ENCODE results near the gene HSD17B12.

Gene HSD17B12

GRCh38 chr11:43693731-43694130 lies 13.2 kb downstream of the HSD17B12 start:
- no peak overlapping the region for H3K4me3 ChIP-seq (replicated peaks in 1 of 2; ENCODE audit: low read depth in 2 of 2, low read length in 2 of 2)
- TF ChIP-seq CTCF (IDR thresholded peaks at IDR 0.05; ENCODE audit: low read depth, low read length): no peak
- no peak for DNase-seq (ENCODE audit: low read depth in 2 of 2)

- DNase-seq (ENCODE audit: low read depth in 2 of 2): no peak
- TF ChIP-seq CTCF (IDR thresholded peaks at IDR 0.05; ENCODE audit: low read depth, low read length): no peak
- no peak overlapping the region for H3K4me3 ChIP-seq (replicated peaks in 1 of 2; ENCODE audit: low read depth in 2 of 2, low read length in 2 of 2)
Observed at GRCh38 chr11:43694477-43694876, 13.9 kb downstream of the HSD17B12 start.

GRCh38 chr11:43697679-43698078 lies 17.1 kb downstream of the HSD17B12 start:
- no peak overlapping the region for H3K4me3 ChIP-seq (replicated peaks in 1 of 2; ENCODE audit: low read depth in 2 of 2, low read length in 2 of 2)
- DNase-seq (ENCODE audit: low read depth in 2 of 2): peak in 1 of 2 donors; percentile 54
- TF ChIP-seq CTCF (IDR thresholded peaks at IDR 0.05; ENCODE audit: low read depth, low read length): no peak

GRCh38 chr11:43699870-43700269 lies 19.3 kb downstream of the HSD17B12 start:
- no peak for TF ChIP-seq CTCF (IDR thresholded peaks at IDR 0.05; ENCODE audit: low read depth, low read length)
- H3K4me3 ChIP-seq (replicated peaks in 1 of 2; ENCODE audit: low read depth in 2 of 2, low read length in 2 of 2): no peak overlapping the region
- no peak for DNase-seq (ENCODE audit: low read depth in 2 of 2)

- H3K4me3 ChIP-seq (replicated peaks in 1 of 2; ENCODE audit: low read depth in 2 of 2, low read length in 2 of 2): no peak overlapping the region
- TF ChIP-seq CTCF (IDR thresholded peaks at IDR 0.05; ENCODE audit: low read depth, low read length): no peak
- no peak for DNase-seq (ENCODE audit: low read depth in 2 of 2)
Observed at GRCh38 chr11:43706631-43707030, 26.1 kb downstream of the HSD17B12 start.

- H3K4me3 ChIP-seq (replicated peaks in 1 of 2; ENCODE audit: low read depth in 2 of 2, low read length in 2 of 2): no peak overlapping the region
Observed at GRCh38 chr11:43708776-43709175, 28.2 kb downstream of the HSD17B12 start.

More at GRCh38 chr11:43708776-43709175, 28.2 kb downstream of the HSD17B12 start:
- no peak for TF ChIP-seq CTCF (IDR thresholded peaks at IDR 0.05; ENCODE audit: low read depth, low read length)
- peak; percentile 18 to 32 for DNase-seq (ENCODE audit: low read depth in 2 of 2)
